Neuron (in vitro differentiated cells): ENCODE data around the gene ADCY3.

Source experiments
- H2AFZ ChIP-seq: one replicate; pipeline ENCODE4 v1.6.1; 2013; ENCODE audit warnings: low read depth, mild to moderate bottlenecking, inconsistent platforms, low read length, moderate library complexity
- H3K27me3 ChIP-seq: one replicate; pipeline ENCODE4 v1.6.1; 2013; ENCODE audit warnings: low read length; ENCODE audit not compliant: insufficient read depth
- H3K36me3 ChIP-seq: one replicate; pipeline ENCODE4 v1.6.1; 2013; ENCODE audit warnings: low read length; ENCODE audit not compliant: insufficient read depth
- H3K4me1 ChIP-seq: one replicate; pipeline ENCODE4 v1.6.1; 2013; ENCODE audit warnings: low read length; ENCODE audit not compliant: insufficient read depth
- H3K4me3 ChIP-seq: 2 replicates; pipeline ENCODE4 v1.5.1; 2013; ENCODE audit warnings: mild to moderate bottlenecking, low read length, moderate library complexity
- H3K9me3 ChIP-seq: one replicate; pipeline ENCODE4 v1.6.1; 2013; ENCODE audit warnings: low read length

ADCY3 gene

DNA sequence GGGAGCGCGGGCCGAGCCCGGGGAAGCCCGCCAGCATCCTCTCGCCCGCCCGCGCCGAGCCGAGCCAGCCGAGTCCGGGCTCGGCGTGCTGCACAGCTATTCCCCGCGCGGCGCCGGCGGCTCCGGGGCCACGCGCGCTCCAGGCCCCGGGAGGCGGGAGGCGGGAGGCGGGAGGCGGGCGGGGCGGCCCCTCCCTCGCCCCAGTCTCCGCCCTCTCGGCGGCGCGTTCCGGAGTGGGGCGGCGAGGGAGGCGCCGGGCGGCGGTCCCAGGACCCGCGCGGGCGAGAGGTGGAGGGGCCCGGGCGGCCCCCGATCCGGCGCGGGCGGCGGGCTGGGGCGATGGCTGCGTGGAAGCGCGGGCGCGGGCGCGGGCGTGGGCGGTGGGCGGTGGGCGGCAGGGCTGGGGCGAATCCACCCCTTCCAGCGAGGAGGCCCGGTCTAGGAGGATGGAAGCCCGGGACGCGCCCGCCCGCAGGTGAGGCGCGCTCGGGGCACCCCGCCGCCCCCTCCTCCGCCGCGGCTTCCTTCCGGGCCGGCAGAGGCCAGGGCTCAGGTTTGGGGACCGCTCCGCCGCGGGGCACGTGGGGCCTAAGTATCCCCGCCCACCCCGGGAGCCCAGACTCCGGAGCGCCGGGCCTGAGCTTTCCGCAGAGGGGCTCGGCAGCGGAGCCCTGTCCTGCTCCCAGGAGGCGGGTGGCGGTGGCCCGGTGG is at the start of gene ADCY3:
Gene ADCY3, minus strand, starts transcription at position 140 of the 711 bp plus-strand sequence. CDS start 1,250 bp downstream, outside the sequence.
- H3K36me3 ChIP-seq: peaks cover 11% of the 10 kb centered on the region
- H3K4me3 ChIP-seq: peak within 1 kb of the TSS; percentile 64
- no peaks in the 10 kb centered on the region for H3K9me3 ChIP-seq
- no peaks in the 10 kb centered on the region for H3K27me3 ChIP-seq
- peak within 1 kb of the TSS; percentile 71 for H2AFZ ChIP-seq
- peaks cover 14% of the 10 kb centered on the region for H3K4me1 ChIP-seq

DNA sequence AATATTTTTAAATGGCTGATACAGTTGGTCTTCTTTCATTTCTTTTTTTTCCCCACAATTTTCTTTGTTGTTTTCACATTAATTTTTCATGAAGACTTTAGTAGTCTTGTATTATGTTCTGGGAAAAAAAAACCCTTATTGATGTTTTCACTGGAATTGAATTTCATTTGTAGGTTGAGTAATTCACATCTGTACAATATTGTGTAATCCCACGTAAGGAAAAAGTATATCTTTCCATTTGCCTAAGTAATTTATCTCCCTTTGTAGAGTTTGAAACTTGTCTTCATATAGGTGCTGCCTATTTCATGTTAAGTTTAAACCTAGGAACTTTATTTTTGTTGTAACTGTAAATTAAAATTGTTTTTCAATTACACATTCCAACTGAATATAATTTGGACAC is 49.7 kb upstream of the ADCY3 start:
- H3K27me3 ChIP-seq: no peaks in the 10 kb centered on the region
- peaks cover 23% of the 10 kb centered on the region for H3K36me3 ChIP-seq
- H3K9me3 ChIP-seq: no peaks in the 10 kb centered on the region
- H3K4me1 ChIP-seq: peaks cover 9% of the 10 kb centered on the region
- H3K4me3 ChIP-seq: no peak overlapping the region
- no peak overlapping the region for H2AFZ ChIP-seq

DNA sequence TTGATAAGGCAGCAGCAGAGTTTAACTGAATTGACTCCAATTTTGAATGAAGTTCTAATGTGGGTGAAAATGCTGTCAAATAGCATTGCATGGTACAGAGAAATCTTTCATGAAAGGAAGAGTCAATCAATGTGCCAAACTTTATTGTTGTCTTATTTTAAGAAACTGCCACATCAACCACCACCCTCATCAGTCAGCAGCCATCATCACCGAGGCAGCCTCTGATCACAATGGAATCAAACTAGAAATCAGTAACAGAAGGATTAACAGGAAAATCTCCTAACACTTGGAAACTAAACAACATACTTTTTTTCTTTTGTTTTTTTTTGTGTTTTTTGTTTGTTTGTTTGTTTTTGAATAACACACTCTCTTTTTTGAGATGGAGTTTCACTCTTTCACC is 41.9 kb upstream of the ADCY3 start:
- Histone ChIP-seq H3K4me3 (no peak overlapping the region), H3K4me1 (no peaks in the 10 kb centered on the region), H3K36me3 (peaks cover 71% of the 10 kb centered on the region), H3K27me3 (no peaks in the 10 kb centered on the region), H3K9me3 (no peaks in the 10 kb centered on the region), H2AFZ (no peak overlapping the region)

DNA sequence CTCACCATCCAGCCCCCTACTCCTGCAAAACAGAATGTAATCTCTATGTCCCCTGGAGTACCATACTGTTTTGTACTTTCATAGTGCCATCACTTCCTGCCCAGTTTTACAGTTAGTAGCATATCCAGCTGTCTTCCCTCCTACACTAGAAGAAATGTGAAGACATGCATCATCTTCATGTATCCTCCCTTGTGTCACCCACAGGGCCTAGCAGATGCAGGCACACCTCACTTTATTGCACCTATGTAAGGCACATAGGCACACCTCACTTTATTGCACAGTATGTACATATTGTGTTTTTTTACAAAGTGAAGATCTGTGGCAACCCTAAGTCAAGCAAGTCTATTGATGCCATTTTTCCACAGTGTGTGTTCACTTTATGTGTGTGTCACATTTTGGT is 39.7 kb upstream of the ADCY3 start:
- Histone ChIP-seq H3K4me3 (no peak overlapping the region), H3K36me3 (peaks cover 78% of the 10 kb centered on the region)

DNA sequence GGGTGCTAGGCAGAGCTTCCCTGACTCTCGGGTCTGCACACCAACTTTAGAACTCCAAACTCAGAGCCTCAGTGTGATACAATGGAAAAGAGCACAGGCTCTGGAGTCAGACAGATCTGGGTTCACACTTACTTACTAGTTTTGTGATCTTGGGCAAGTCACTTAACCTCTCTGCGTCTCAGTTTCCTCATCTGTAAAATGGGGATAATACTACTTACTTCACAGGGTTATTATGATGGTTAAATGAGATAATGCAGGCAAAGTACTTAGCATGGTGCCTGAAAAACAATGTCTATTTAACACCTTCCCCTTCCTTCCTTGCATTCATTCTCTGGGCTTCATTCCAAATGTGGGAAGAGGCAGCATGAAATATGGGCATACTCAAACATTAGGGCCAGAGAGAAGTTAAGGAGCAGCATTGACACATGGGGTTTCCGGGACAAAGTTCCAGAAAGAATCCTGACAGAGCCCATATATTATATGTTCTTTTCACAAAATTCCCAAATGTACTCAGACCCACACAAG is 38.4 kb upstream of the ADCY3 start:
- no peak overlapping the region for H3K4me3 ChIP-seq
- H3K9me3 ChIP-seq: peaks cover 6% of the 10 kb centered on the region
- H3K4me1 ChIP-seq: no peaks in the 10 kb centered on the region
- H3K27me3 ChIP-seq: no peaks in the 10 kb centered on the region
- peaks cover 81% of the 10 kb centered on the region for H3K36me3 ChIP-seq
- no peak overlapping the region for H2AFZ ChIP-seq

More for the DNA sequence above, 39.7 kb upstream of the ADCY3 start:
- H3K4me1 ChIP-seq: no peaks in the 10 kb centered on the region
- H3K9me3 ChIP-seq: peaks cover 6% of the 10 kb centered on the region
- no peaks in the 10 kb centered on the region for H3K27me3 ChIP-seq
- no peak overlapping the region for H2AFZ ChIP-seq

DNA sequence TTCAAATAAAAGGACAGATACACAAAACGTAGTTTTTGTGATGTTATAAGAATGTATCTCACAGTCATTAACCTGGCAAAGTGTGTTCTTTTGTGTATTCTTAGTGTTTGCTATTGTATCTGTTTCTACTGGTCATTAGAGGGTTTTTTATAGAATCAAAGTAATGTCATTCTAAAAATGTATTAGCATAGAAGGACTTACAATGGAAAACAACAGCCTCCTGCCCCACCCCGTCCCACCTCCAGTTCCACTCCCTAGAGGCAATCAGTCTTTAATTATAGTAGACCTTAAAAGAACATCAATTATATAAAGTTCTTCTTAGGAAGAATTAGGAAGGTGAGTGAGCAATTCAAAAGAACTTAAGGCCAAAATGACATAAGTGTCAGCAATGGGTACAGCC is 37.9 kb upstream of the ADCY3 start:
- peaks cover 81% of the 10 kb centered on the region for H3K36me3 ChIP-seq
- H2AFZ ChIP-seq: no peak overlapping the region
- peaks cover 6% of the 10 kb centered on the region for H3K9me3 ChIP-seq

DNA sequence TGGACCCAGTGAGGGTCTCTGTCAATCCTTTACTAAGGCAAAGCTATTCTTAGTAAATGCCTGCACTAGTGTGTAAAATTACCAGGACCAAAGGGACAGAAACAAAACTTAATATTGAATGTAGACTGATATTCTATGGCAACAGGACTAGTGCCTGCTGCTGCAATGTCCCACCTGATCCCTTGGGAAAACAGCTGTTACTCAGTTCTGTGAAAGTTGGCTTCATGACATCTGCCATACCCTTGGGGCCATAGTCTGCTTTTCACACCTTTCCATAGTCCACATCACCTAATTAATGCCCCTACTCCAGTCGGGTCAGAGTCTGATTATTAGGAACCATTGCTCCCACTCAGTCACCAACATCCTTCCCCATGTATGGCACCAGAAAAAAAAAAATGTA is 37.2 kb upstream of the ADCY3 start:
- Histone ChIP-seq H3K36me3 (peaks cover 83% of the 10 kb centered on the region), H3K27me3 (no peaks in the 10 kb centered on the region), H3K4me3 (no peak overlapping the region)

More for the DNA sequence above, 37.9 kb upstream of the ADCY3 start:
- Histone ChIP-seq H3K4me3 (no peak overlapping the region), H3K27me3 (no peaks in the 10 kb centered on the region), H3K4me1 (no peaks in the 10 kb centered on the region)

DNA sequence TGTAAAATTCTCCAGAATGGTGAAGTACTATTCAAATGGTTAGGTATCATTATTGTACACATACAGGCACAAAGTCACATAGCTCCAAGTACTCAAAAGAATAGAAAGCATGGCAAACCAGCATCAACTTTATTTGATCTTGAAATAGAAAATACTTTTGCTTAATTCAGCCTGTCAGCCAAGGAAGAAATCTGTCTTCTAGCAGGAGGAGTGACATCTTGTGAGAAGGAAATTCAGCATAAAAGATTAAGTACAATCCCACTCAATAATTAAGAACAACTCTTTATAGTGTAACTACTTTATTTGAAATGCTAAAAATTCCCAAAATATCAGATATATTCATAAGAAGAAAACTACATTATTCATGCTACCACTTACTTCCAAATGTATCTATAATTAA is 35.9 kb upstream of the ADCY3 start:
- H3K4me1 ChIP-seq: no peaks in the 10 kb centered on the region
- H3K36me3 ChIP-seq: peaks cover 82% of the 10 kb centered on the region
- no peak overlapping the region for H2AFZ ChIP-seq

More for the DNA sequence above, 37.2 kb upstream of the ADCY3 start:
- Histone ChIP-seq H2AFZ (no peak overlapping the region), H3K4me1 (no peaks in the 10 kb centered on the region), H3K9me3 (peaks cover 6% of the 10 kb centered on the region)

DNA sequence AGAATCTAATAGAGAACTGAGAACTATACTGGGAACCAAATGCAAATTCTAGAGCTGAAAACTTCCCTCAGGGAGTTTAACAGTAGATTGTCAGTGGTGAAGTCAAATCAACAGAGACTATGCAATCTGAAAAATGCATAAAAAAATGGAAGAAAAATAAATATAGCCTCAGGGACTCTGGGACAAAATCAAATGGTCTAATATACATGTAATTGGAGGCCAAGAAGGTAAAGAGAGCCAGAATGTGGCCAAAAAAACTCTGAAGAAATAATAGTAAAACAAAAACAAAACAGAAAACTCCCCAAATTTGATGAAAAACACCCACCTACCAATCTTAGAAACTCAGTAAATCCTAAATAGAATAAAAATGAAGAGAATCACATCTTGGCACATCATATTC is 35.2 kb upstream of the ADCY3 start:
- H3K4me1 ChIP-seq: no peaks in the 10 kb centered on the region
- no peaks in the 10 kb centered on the region for H3K27me3 ChIP-seq
- peaks cover 78% of the 10 kb centered on the region for H3K36me3 ChIP-seq

More for the DNA sequence above, 35.9 kb upstream of the ADCY3 start:
- Histone ChIP-seq H3K27me3 (no peaks in the 10 kb centered on the region), H3K4me3 (no peak overlapping the region), H3K9me3 (peaks cover 8% of the 10 kb centered on the region)

DNA sequence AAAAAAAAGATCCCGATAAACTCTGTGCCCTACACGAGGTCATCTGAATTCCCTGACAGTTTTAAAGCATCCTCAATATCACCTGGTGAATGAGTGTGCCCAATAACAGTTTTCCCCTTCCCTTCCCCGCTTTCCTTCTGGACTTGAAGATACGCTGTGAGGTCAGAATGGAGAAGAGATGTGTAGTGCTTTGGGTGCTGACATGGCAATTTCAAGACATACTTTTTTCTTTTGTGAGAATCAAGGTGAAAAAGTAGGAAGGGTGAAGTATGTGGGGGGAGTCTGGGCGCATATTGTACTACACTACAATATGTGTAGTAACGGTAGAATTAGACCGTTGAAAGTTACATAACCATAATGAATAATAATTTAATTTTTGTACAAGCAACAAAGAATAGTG is 30.1 kb upstream of the ADCY3 start:
- Histone ChIP-seq H3K4me1 (peaks cover 8% of the 10 kb centered on the region), H3K36me3 (peaks cover 60% of the 10 kb centered on the region), H2AFZ (no peak overlapping the region), H3K4me3 (no peak overlapping the region), H3K27me3 (no peaks in the 10 kb centered on the region), H3K9me3 (peaks cover 2% of the 10 kb centered on the region)

More for the DNA sequence above, 35.2 kb upstream of the ADCY3 start:
- H3K9me3 ChIP-seq: peaks cover 8% of the 10 kb centered on the region
- no peak overlapping the region for H3K4me3 ChIP-seq
- H2AFZ ChIP-seq: no peak overlapping the region

DNA sequence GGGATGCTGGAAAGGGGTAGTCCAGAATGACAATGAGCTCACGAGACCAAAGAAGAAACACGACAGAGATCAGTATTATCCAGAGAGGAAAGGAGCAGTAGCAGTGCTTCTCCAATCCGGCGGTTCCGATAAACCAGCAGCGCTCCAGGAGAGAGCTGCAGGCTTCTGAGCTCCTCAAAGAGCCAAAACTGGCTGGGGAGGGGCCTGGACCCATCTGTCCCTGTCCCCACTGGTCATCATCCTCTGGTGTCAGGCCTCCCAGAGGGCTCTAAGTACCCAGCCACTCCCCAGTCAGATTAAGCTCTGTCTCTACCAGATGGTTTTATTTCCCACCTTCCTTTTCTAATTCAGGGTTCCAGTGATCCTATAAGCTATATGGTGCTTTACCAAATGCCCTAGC is 28.5 kb upstream of the ADCY3 start:
- Histone ChIP-seq H3K4me1 (peaks cover 8% of the 10 kb centered on the region), H3K4me3 (no peak overlapping the region), H2AFZ (no peak overlapping the region), H3K9me3 (peaks cover 2% of the 10 kb centered on the region), H3K27me3 (no peaks in the 10 kb centered on the region), H3K36me3 (peaks cover 47% of the 10 kb centered on the region)

DNA sequence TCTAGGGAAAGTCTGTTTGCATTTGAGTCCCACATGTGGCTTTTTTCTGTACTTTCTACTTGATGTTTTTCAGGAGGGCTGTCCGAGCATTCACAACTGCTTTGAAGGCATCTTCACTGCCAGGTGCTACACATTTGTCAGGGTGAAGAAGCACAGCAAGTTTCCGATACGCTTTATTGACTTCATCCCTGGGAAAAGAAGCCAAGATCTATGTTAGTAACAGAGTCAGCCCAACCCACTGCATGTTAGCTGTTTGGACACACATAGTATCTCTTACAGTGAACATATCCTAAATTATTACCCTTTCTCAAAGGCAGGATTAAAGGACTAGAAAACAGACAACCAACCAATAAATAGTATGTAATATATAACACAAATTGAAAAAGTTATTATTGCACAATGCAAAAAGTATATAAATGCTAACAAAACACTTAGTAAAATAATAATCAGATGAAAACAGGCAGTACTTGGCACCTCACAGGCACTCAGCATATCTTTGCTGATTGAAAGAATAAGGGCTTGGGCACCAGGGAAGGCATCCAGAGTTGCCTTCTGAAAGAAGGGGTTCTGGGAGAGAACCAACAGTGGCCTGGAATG is 27.6 kb upstream of the ADCY3 start:
- Histone ChIP-seq H3K27me3 (no peaks in the 10 kb centered on the region), H3K4me3 (no peak overlapping the region), H3K4me1 (peaks cover 8% of the 10 kb centered on the region), H2AFZ (no peak overlapping the region), H3K9me3 (peaks cover 2% of the 10 kb centered on the region), H3K36me3 (peaks cover 40% of the 10 kb centered on the region)

DNA sequence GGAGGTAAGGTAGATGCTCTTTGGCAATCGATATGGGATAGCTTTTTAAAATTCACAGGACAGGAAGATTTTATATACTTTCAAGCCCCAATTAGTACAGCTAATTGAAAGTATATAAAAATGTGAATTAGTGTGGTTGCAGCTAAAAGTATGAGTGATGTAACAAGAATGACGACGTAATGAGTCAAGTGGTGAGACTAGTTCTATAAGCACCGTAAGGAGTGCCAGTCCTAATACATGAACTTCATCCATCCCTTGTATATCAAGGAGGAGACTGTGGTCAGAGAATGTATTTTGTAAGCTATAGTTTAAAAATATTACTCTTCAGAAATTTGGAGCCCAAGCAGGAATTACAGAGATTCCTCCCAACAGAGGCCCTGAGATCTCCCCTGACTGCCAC is 25.9 kb upstream of the ADCY3 start:
- no peak overlapping the region for H3K4me3 ChIP-seq
- no peak overlapping the region for H2AFZ ChIP-seq
- H3K4me1 ChIP-seq: peaks cover 8% of the 10 kb centered on the region
- peaks cover 30% of the 10 kb centered on the region for H3K36me3 ChIP-seq
- H3K9me3 ChIP-seq: no peaks in the 10 kb centered on the region
- H3K27me3 ChIP-seq: no peaks in the 10 kb centered on the region
